Stomach (tissue), 9 donors: ENCODE data around the gene TOMM40. TPM values are rescaled to one million over a fixed set of nuclear protein-coding genes. Genes with fewer than 3 reads are reported as not detected.
A peak's percentile ranks its signal among the peaks of the same experiment; 100 is the strongest.

Experiments used
- DNase-seq, 2 donors: peaks; one replicate each; pipeline versions ENCODE4 v3.0.0 to v3.0.0-alpha.2; 2013 to 2019
- H3K27ac ChIP-seq, 5 donors: fragments of 200-600 bp in 4 of 5; sonication (generic) in 4 of 5; one replicate each; pipeline ENCODE4 v1.5.1; 2013 to 2019; ENCODE audit warnings: mild to moderate bottlenecking in 1 of 5, moderate library complexity in 1 of 5
- H3K27me3 ChIP-seq, 3 donors: fragments of 200-600 bp; sonication (generic); one replicate each; pipeline ENCODE4 v1.5.1; 2017 to 2019; ENCODE audit warnings: mixed run types in 1 of 3
- H3K36me3 ChIP-seq, 4 donors: fragments of 200-600 bp; sonication (generic); 1 replicate in 3 of 4; 2 replicates in 1 of 4; pipeline ENCODE4 v1.5.1; 2016 to 2019
- H3K4me1 ChIP-seq, 4 donors: fragments of 200-600 bp; sonication (generic); one replicate each; pipeline ENCODE4 v1.5.1; 2016 to 2019
- H3K4me3 ChIP-seq, 4 donors: fragments of 200-600 bp; sonication (generic) in 3 of 4; one replicate each; pipeline ENCODE4 v1.5.1; 2016 to 2019; ENCODE audit warnings: mild to moderate bottlenecking in 1 of 4
- H3K9me3 ChIP-seq, 4 donors: fragments of 200-600 bp; sonication (generic); one replicate each; pipeline ENCODE4 v1.5.1; 2016 to 2019
- CTCF ChIP-seq, 7 experiments: fragments of 450-650 bp in 4 of 7; fragments of 200-600 bp in 3 of 7; sonication (generic) in 3 of 7; IDR thresholded peaks; one replicate each; pipeline ENCODE4 v1.5.1; 2016 to 2019; ENCODE audit warnings: antibody characterized with exemption in 7 of 7, control low read depth in 2 of 7, mild to moderate bottlenecking in 1 of 7
- EP300 ChIP-seq: sonication (generic); formaldehyde crosslinking; IDR thresholded peaks from one replicate; pipeline ENCODE4 v1.6.1; 2017; ENCODE audit warnings: antibody characterized with exemption
- POLR2A ChIP-seq, 4 donors: fragments of 450-650 bp; IDR thresholded peaks; one replicate each; pipeline ENCODE4 v1.6.1; 2016; ENCODE audit warnings: antibody characterized with exemption in 4 of 4, control low read depth in 2 of 4, mild to moderate bottlenecking in 1 of 4, moderate library complexity in 1 of 4
- POLR2AphosphoS5 ChIP-seq, 3 donors: sonication (generic); formaldehyde crosslinking; IDR thresholded peaks; one replicate each; pipeline ENCODE4 v1.6.1; 2016; ENCODE audit warnings: antibody characterized with exemption in 3 of 3
- WGBS, 5 donors: extraction: QIAGEN DNeasy Blood & Tissue Kit in 3 of 5; methylation state at CpG; one replicate each; pipeline versions ENCODE4 v1.1.5 to v1.1.7; 2013 to 2018; 5-methylcytosine and 5-hydroxymethylcytosine counted together
- intact Hi-C: fragments of 100-400 bp; cut with DNase I; formaldehyde crosslinking; loops from one replicate; pipeline ENCODE4 v1.15.1; 2023; ENCODE audit warnings: low total_unique reads
- polyA plus RNA-seq, 3 donors: library from polyadenylated mRNA; stranded (reverse); fragments of 200-250 nt; gene quantifications; one replicate each; pipeline ENCODE4 v1.2.3, GENCODE V29; 2013
- total RNA-seq, 5 donors: library from RNA; depleted of rRNA; stranded (reverse); fragments of >200 nt; gene quantifications; one replicate each; pipeline versions ENCODE4 v1.1.0 to v1.2.3, GENCODE V29; 2014 to 2016
- donor health status: healthy with polysubstance abuse.
- donor health status: Bipolar disorder and iron deficiency.
- donor health status: healthy.

Gene TOMM40
- total and polyA plus RNA-seq, 8 donors, result 7.1 to 100 (median 25.5) TPM

DNA sequence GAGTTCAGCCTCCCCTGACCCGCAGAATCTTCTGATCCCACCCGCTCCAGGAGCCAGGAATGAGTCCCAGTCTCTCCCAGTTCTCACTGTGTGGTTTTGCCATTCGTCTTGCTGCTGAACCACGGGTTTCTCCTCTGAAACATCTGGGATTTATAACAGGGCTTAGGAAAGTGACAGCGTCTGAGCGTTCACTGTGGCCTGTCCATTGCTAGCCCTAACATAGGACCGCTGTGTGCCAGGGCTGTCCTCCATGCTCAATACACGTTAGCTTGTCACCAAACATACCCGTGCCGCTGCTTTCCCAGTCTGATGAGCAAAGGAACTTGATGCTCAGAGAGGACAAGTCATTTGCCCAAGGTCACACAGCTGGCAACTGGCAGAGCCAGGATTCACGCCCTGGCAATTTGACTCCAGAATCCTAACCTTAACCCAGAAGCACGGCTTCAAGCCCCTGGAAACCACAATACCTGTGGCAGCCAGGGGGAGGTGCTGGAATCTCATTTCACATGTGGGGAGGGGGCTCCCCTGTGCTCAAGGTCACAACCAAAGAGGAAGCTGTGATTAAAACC lies 13.5 kb downstream of the TOMM40 start:
- Histone ChIP-seq H3K4me3 (no peak overlapping the region), H3K27me3 (peaks cover 2 to 46% (median 27%) of the 10 kb centered on the region in 3 donors), H3K36me3 (peaks cover 27 to 42% (median 39%) of the 10 kb centered on the region in 4 donors), H3K9me3 (no peaks in the 10 kb centered on the region), H3K27ac (no peak overlapping the region), H3K4me1 (peaks cover 21 to 36% (median 28%) of the 10 kb centered on the region in 4 donors)
- intact Hi-C loops, result loop anchor here (5.0 kb wide), 1 partner anchor 43 kb away; the partner anchor contains the start of gene APOC2
- no peak for DNase-seq
- 57 to 64% (median 62%) methylated on average over 11 to 12 of the region's 12 CpGs for WGBS, 5 donors
- TF ChIP-seq POLR2AphosphoS5 (IDR thresholded peaks at IDR 0.05) (no peak), POLR2A (IDR thresholded peaks at IDR 0.05) (no peak), EP300 (no peak), CTCF (IDR thresholded peaks at IDR 0.05) (no peak)

DNA sequence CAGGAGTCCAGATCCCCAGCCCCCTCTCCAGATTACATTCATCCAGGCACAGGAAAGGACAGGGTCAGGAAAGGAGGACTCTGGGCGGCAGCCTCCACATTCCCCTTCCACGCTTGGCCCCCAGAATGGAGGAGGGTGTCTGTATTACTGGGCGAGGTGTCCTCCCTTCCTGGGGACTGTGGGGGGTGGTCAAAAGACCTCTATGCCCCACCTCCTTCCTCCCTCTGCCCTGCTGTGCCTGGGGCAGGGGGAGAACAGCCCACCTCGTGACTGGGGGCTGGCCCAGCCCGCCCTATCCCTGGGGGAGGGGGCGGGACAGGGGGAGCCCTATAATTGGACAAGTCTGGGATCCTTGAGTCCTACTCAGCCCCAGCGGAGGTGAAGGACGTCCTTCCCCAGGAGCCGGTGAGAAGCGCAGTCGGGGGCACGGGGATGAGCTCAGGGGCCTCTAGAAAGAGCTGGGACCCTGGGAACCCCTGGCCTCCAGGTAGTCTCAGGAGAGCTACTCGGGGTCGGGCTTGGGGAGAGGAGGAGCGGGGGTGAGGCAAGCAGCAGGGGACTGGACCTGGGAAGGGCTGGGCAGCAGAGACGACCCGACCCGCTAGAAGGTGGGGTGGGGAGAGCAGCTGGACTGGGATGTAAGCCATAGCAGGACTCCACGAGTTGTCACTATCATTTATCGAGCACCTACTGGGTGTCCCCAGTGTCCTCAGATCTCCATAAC lies 14.5 kb downstream of the TOMM40 start, which contains the start of gene APOE:
Gene APOE, plus strand, starts transcription at position 360 of the 724 bp plus-strand sequence. CDS start 829 bp downstream, outside the sequence.
- peaks cover 21 to 36% (median 28%) of the 10 kb centered on the region in 4 donors for H3K4me1 ChIP-seq
- H3K36me3 ChIP-seq, result peaks cover 24 to 32% (median 29%) of the 10 kb centered on the region in 4 donors
- peaks cover 2 to 46% (median 27%) of the 10 kb centered on the region in 3 donors for H3K27me3 ChIP-seq
- intact Hi-C loops, result no loop called here
- H3K4me3 ChIP-seq, result peak within 1 kb of the TSS in 3 of 4 donors; percentile 26 to 32 (median 28)
- TF ChIP-seq POLR2AphosphoS5 (IDR thresholded peaks at IDR 0.05) (peak in 1 of 3 donors; percentile 14), POLR2A (IDR thresholded peaks at IDR 0.05) (no peak)
- peak in 1 of 2 donors; percentile 55 for DNase-seq
- 2 to 3% (median 3%) methylated on average over 18 to 20 of the region's 20 CpGs for WGBS, 5 donors
- H3K9me3 ChIP-seq, result no peaks in the 10 kb centered on the region
- peak within 1 kb of the TSS in 1 of 5 donors; percentile 17 for H3K27ac ChIP-seq

- no peak overlapping the region for H3K4me3 ChIP-seq
- TF ChIP-seq CTCF (IDR thresholded peaks at IDR 0.05) (no peak), POLR2A (IDR thresholded peaks at IDR 0.05) (no peak), POLR2AphosphoS5 (IDR thresholded peaks at IDR 0.05) (no peak), EP300 (no peak)
- H3K27ac ChIP-seq, result no peak overlapping the region
- 90 to 97% (median 94%) methylated on average over 10 to 12 of the region's 12 CpGs for WGBS, 5 donors
- peaks cover 2 to 56% (median 27%) of the 10 kb centered on the region in 3 donors for H3K27me3 ChIP-seq
- no peak for DNase-seq
- H3K9me3 ChIP-seq, result no peaks in the 10 kb centered on the region
- peaks cover 6 to 11% (median 8%) of the 10 kb centered on the region in 4 donors for H3K36me3 ChIP-seq
- H3K4me1 ChIP-seq, result peaks cover 28 to 44% (median 37%) of the 10 kb centered on the region in 4 donors
- intact Hi-C loops, result no loop called here
Observed at GRCh38 chr19:44907613-44908012, 16.6 kb downstream of the TOMM40 start.

DNA sequence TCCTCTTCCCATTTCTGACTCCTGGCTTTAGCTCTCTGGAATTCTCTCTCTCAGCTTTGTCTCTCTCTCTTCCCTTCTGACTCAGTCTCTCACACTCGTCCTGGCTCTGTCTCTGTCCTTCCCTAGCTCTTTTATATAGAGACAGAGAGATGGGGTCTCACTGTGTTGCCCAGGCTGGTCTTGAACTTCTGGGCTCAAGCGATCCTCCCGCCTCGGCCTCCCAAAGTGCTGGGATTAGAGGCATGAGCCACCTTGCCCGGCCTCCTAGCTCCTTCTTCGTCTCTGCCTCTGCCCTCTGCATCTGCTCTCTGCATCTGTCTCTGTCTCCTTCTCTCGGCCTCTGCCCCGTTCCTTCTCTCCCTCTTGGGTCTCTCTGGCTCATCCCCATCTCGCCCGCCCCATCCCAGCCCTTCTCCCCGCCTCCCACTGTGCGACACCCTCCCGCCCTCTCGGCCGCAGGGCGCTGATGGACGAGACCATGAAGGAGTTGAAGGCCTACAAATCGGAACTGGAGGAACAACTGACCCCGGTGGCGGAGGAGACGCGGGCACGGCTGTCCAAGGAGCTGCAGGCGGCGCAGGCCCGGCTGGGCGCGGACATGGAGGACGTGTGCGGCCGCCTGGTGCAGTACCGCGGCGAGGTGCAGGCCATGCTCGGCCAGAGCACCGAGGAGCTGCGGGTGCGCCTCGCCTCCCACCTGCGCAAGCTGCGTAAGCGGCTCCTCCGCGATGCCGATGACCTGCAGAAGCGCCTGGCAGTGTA lies 17.2 kb downstream of the TOMM40 start:
- TF ChIP-seq CTCF (IDR thresholded peaks at IDR 0.05), result no peak
- no peak for TF ChIP-seq POLR2A (IDR thresholded peaks at IDR 0.05)
- no peak for TF ChIP-seq EP300
- no peak for TF ChIP-seq POLR2AphosphoS5 (IDR thresholded peaks at IDR 0.05)
- Histone ChIP-seq H3K4me1 (peaks cover 28 to 47% (median 36%) of the 10 kb centered on the region in 4 donors), H3K36me3 (peaks cover under 1 to 5% (median 2%) of the 10 kb centered on the region in 4 donors), H3K9me3 (no peaks in the 10 kb centered on the region), H3K27ac (no peak overlapping the region), H3K4me3 (no peak overlapping the region), H3K27me3 (peaks cover 2 to 62% (median 27%) of the 10 kb centered on the region in 3 donors)
- WGBS, 5 donors, result 91 to 97% (median 94%) methylated on average over 41 to 46 of the region's 46 CpGs
- intact Hi-C loops, result no loop called here
- no peak for DNase-seq
